ENCODE measurements around the gene AFAP1L1.

DNA sequence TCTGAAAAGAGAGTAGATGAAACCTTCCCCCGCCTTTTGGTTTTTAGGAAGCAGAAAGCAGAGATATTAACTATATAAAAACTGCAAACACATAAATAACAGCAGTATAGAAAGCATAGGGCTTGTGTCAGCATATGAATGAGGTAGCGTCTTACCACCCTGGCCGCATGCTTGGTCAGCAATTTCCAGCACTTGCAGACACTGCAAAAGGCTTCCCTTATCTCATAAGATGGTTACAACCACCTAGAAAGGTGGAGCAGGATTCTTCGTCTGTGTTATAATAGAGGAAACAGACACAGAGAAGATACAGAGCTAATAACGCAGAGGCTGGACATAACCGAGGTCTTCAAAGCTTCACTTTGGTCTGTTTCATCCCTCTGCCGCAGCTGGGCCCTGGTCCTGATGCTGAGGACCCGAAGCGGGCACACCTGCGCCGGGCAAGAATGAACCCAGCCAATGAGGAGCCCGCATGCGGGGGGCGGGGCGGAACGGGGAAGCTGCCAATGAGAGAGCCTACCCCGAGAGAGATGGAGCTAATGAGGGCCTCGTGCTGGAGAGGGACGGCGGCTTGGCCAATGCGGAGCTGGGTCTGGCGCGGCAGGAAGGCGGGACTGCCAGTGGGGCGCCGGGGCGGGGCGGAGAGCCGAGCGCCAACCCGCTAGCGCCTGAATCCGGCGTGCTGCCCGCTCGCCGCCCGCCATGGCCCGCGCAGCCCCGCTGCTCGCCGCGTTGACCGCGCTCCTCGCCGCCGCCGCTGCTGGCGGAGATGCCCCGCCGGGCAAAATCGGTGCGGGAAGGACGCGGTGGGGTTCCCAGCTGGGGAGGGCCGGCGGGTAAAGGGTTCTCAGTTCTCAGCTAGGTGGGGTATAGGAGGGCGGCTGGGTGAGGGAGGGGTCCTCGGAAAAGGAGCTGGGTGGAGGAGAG, 86.0 kb downstream of the AFAP1L1 start, which contains the start of gene PCYOX1L:
- TF ChIP-seq POLR2AphosphoS5 (IDR thresholded peaks at IDR 0.05), result peak; percentile 24
- no peak for TF ChIP-seq CTCF (IDR thresholded peaks at IDR 0.05)
- TF ChIP-seq POLR2A (IDR thresholded peaks at IDR 0.05), result peak; percentile 39 to 52
- TF ChIP-seq EP300 (IDR thresholded peaks at IDR 0.05), result no peak
